GM10266 (cell line): ENCODE measurements around the gene MRPL33.

Source experiments
- DNase-seq: peaks from one replicate; pipeline ENCODE4 v3.0.0; 2012; ENCODE audit errors: extremely low spot score
- CTCF ChIP-seq: IDR thresholded peaks from 2 replicates; pipeline ENCODE4 v1.5.1; 2012; ENCODE audit warnings: mild to moderate bottlenecking, low read depth; ENCODE audit not compliant: control insufficient read depth, insufficient read depth; ENCODE audit errors: missing control alignments

The MRPL33 gene

GRCh38 chr2:27805180-27805579 lies 33.7 kb downstream of the MRPL33 start:
- no peak for DNase-seq
- TF ChIP-seq CTCF = no peak

GRCh38 chr2:27806311-27807059 lies 35.0 kb downstream of the MRPL33 start:
- no peak for TF ChIP-seq CTCF
- DNase-seq = no peak

GRCh38 chr2:27807476-27807875 lies 36.0 kb downstream of the MRPL33 start:
- DNase-seq = no peak
- peak; percentile 41 for TF ChIP-seq CTCF

- no peak for TF ChIP-seq CTCF
- DNase-seq = no peak
Measured at GRCh38 chr2:27808418-27808817, 36.9 kb downstream of the MRPL33 start.

- no peak for DNase-seq
- TF ChIP-seq CTCF = no peak
Measured at GRCh38 chr2:27808984-27809383, 37.5 kb downstream of the MRPL33 start.

- DNase-seq = no peak
- TF ChIP-seq CTCF = no peak
Measured at GRCh38 chr2:27809761-27810241, 38.3 kb downstream of the MRPL33 start.

GRCh38 chr2:27810455-27810854 lies 38.9 kb downstream of the MRPL33 start:
- TF ChIP-seq CTCF = no peak
- no peak for DNase-seq
